Tibial nerve (tissue), 4 donors: ENCODE data around the gene CORIN.
"Not testable (repeated sequence)": the region's sequence is repeated elsewhere in the genome, so short reads cannot be mapped to it uniquely, and the experiment has no call there.

Source experiments
- CTCF ChIP-seq, 5 experiments: fragments of 200-600 bp in 3 of 5; fragments of 450-650 bp in 2 of 5; sonication (generic) in 3 of 5; IDR thresholded peaks; one replicate each; pipeline ENCODE4 v1.5.1; 2016 to 2019; ENCODE audit warnings: antibody characterized with exemption in 5 of 5, mild to moderate bottlenecking in 3 of 5, moderate library complexity in 2 of 5
- EP300 ChIP-seq, 2 donors: sonication (generic); formaldehyde crosslinking; IDR thresholded peaks; one replicate each; pipeline ENCODE4 v1.6.1; 2017; ENCODE audit warnings: antibody characterized with exemption in 2 of 2, mild to moderate bottlenecking in 1 of 2
- POLR2A ChIP-seq, 2 donors: fragments of 450-650 bp; IDR thresholded peaks; one replicate each; pipeline ENCODE4 v1.6.1; 2017; ENCODE audit warnings: antibody characterized with exemption in 2 of 2, mild to moderate bottlenecking in 2 of 2, moderate library complexity in 2 of 2

DNA sequence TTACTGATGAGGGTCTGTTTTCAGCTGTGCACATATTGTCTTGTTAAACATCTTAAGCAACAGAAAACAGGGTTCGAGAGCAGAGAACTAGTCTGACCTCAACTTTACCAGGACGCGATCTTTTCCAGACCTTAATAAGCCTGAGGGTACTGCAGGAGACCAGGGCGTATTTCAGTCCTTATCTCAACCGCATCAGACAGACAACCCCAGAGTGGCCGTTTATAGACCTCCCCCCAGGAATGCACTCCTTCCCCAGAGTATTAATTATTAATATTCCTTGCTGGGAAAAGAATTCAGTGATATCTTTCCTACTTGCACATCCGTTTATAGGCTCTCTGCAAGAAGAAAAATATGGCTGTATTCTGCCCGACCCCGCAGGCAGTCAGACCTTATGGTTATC is 84.6 kb downstream of the CORIN start:
- not testable (repeated sequence) for TF ChIP-seq CTCF, POLR2A, EP300 (IDR thresholded peaks at IDR 0.05)
